ENCODE measurements around the gene EBF3. TPM values are rescaled to one million over a fixed set of nuclear protein-coding genes. Genes with fewer than 3 reads are reported as not detected.

EBF3 gene
- total RNA-seq, 1 donor from 2014 or later = 6.2 TPM

GRCh38 chr10:129916506-129916995, 47.5 kb downstream of the EBF3 start:
- Histone ChIP-seq H3K27ac (replicated peaks) (no peak overlapping the region), H3K27me3 (ENCODE audit: low read depth) (no peaks in the 10 kb centered on the region), H3K4me1 (peaks cover 60% of the 10 kb centered on the region), H3K36me3 (no peaks in the 10 kb centered on the region), H3K4me3 (no peak overlapping the region), H3K9me3 (replicated peaks) (no peaks in the 10 kb centered on the region)
- TF ChIP-seq, protein P1, sequence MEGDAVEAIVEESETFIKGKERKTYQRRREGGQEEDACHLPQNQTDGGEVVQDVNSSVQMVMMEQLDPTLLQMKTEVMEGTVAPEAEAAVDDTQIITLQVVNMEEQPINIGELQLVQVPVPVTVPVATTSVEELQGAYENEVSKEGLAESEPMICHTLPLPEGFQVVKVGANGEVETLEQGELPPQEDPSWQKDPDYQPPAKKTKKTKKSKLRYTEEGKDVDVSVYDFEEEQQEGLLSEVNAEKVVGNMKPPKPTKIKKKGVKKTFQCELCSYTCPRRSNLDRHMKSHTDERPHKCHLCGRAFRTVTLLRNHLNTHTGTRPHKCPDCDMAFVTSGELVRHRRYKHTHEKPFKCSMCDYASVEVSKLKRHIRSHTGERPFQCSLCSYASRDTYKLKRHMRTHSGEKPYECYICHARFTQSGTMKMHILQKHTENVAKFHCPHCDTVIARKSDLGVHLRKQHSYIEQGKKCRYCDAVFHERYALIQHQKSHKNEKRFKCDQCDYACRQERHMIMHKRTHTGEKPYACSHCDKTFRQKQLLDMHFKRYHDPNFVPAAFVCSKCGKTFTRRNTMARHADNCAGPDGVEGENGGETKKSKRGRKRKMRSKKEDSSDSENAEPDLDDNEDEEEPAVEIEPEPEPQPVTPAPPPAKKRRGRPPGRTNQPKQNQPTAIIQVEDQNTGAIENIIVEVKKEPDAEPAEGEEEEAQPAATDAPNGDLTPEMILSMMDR (IDR thresholded peaks at IDR 0.05; ENCODE audit: borderline replicate concordance) = no peak
- DNase-seq = no peak
- intact Hi-C loops (cut with micrococcal nuclease) = no loop called here

DNA sequence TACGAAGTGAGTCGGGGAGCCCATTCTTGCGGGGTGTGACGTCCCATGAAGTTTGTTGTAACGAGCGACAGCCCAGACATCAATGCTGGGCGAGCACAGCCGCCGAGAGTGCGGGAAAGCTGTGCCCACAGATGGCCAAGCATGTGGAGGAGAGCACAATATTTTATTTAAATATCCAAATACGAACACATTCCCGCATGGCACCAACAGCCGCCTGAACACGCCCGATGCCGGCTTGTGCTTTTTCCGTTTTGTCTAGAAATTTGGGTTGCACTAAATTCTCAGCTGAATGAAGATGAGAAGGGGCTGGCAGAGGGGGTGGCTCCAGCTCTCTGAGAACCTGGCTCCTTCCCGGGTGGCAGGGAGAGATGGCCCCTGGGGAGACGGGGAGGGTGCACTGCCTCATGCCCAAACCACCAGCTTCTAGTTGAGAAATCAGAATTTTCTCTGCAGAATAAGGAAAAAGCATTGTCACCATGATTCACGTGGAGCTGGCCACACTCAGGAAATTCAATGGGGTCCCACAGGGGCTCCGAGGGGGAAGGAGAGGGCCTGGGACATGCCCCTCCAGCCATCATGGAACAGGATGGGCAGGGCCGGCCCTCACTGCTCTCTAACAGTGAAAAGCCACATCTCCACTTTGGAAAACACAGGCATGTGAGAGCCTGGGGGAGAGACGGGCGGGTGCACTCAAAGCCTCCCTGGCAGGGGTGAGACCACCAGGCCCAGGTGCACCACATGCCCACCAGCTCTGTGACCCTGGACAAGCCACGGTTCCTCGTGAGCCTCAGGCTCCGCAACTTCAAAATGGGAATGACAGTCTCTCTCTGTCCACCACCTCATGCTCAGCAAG, 48.3 kb downstream of the EBF3 start:
- TF ChIP-seq, protein P1 (IDR thresholded peaks at IDR 0.05; ENCODE audit: borderline replicate concordance) = no peak
- peaks cover 67% of the 10 kb centered on the region for H3K4me1 ChIP-seq
- no peaks in the 10 kb centered on the region for H3K27me3 ChIP-seq (ENCODE audit: low read depth)
- no peaks in the 10 kb centered on the region for H3K9me3 ChIP-seq (replicated peaks)
- intact Hi-C loops (cut with micrococcal nuclease) = no loop called here
- no peak for DNase-seq
- H3K27ac ChIP-seq (replicated peaks) = no peak overlapping the region
- H3K36me3 ChIP-seq = no peaks in the 10 kb centered on the region
- H3K4me3 ChIP-seq = no peak overlapping the region

- no peak for DNase-seq
- H3K9me3 ChIP-seq (replicated peaks) = no peaks in the 10 kb centered on the region
- no peak overlapping the region for H3K4me3 ChIP-seq
- peaks cover 1% of the 10 kb centered on the region for H3K27me3 ChIP-seq (ENCODE audit: low read depth)
- H3K36me3 ChIP-seq = no peaks in the 10 kb centered on the region
- no peak overlapping the region for H3K27ac ChIP-seq (replicated peaks)
- TF ChIP-seq, protein P1 (IDR thresholded peaks at IDR 0.05; ENCODE audit: borderline replicate concordance) = no peak
- peaks cover 67% of the 10 kb centered on the region for H3K4me1 ChIP-seq
- intact Hi-C loops (cut with micrococcal nuclease) = no loop called here
Observed at GRCh38 chr10:129914960-129915359, 49.1 kb downstream of the EBF3 start.

- H3K27ac ChIP-seq (replicated peaks) = no peak overlapping the region
- no peaks in the 10 kb centered on the region for H3K9me3 ChIP-seq (replicated peaks)
- no peak overlapping the region for H3K4me3 ChIP-seq
- H3K36me3 ChIP-seq = no peaks in the 10 kb centered on the region
- intact Hi-C loops (cut with micrococcal nuclease) = no loop called here
- TF ChIP-seq, protein P1 (IDR thresholded peaks at IDR 0.05; ENCODE audit: borderline replicate concordance) = no peak
- H3K4me1 ChIP-seq = peaks cover 64% of the 10 kb centered on the region
- no peak for DNase-seq
- H3K27me3 ChIP-seq (ENCODE audit: low read depth) = peaks cover 8% of the 10 kb centered on the region
Observed at GRCh38 chr10:129914153-129914855, 49.8 kb downstream of the EBF3 start.

GRCh38 chr10:129912986-129913695, 50.9 kb downstream of the EBF3 start:
- DNase-seq = no peak
- Histone ChIP-seq H3K27me3 (ENCODE audit: low read depth) (peaks cover 10% of the 10 kb centered on the region), H3K36me3 (no peaks in the 10 kb centered on the region), H3K4me1 (peaks cover 61% of the 10 kb centered on the region), H3K4me3 (no peak overlapping the region), H3K9me3 (replicated peaks) (no peaks in the 10 kb centered on the region), H3K27ac (replicated peaks) (no peak overlapping the region)
- intact Hi-C loops (cut with micrococcal nuclease) = no loop called here
- TF ChIP-seq, protein P1 (IDR thresholded peaks at IDR 0.05; ENCODE audit: borderline replicate concordance) = no peak

Measured in left ventricle myocardium inferior (tissue), 1 donor.